ENCODE data around the gene METTL27. TPM values are rescaled to one million over a fixed set of nuclear protein-coding genes. Genes with fewer than 3 reads are reported as not detected.

Gene METTL27
- total RNA-seq, 4 donors from 2014 or later: 1.5 to 9.3 (median 2.8) TPM; not detected in 1

DNA sequence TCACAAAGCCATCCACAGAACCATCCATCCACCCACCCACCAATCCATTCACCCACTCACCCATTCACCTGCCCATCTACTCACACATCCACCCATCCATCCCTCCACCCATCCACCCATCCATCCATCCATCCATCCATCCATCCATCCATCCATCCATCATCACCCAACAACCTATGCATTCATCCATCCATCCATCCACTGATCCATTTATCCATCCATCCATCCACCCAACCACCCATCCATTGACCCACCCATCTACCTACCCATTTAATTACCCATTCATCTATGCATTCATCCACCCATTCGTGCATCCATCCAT, 24.1 kb upstream of the METTL27 start:
- H3K9me3 ChIP-seq: no peaks in the 10 kb centered on the region
- no peak overlapping the region for H3K4me3 ChIP-seq
- DNase-seq: no peak
- H3K27me3 ChIP-seq: no peaks in the 10 kb centered on the region
- no peaks in the 10 kb centered on the region for H3K36me3 ChIP-seq
- intact Hi-C loops (cut with DNase I; ENCODE audit: low total_unique reads): loop anchor here (5.0 kb wide), 1 partner anchor 156 kb away; no protein-coding TSS in a partner anchor
- H3K4me1 ChIP-seq: no peaks in the 10 kb centered on the region
- TF ChIP-seq, protein P1, sequence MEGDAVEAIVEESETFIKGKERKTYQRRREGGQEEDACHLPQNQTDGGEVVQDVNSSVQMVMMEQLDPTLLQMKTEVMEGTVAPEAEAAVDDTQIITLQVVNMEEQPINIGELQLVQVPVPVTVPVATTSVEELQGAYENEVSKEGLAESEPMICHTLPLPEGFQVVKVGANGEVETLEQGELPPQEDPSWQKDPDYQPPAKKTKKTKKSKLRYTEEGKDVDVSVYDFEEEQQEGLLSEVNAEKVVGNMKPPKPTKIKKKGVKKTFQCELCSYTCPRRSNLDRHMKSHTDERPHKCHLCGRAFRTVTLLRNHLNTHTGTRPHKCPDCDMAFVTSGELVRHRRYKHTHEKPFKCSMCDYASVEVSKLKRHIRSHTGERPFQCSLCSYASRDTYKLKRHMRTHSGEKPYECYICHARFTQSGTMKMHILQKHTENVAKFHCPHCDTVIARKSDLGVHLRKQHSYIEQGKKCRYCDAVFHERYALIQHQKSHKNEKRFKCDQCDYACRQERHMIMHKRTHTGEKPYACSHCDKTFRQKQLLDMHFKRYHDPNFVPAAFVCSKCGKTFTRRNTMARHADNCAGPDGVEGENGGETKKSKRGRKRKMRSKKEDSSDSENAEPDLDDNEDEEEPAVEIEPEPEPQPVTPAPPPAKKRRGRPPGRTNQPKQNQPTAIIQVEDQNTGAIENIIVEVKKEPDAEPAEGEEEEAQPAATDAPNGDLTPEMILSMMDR (IDR thresholded peaks at IDR 0.05): no peak
- no peak for TF ChIP-seq POLR2A (IDR thresholded peaks at IDR 0.05)
- no peak overlapping the region for H3K27ac ChIP-seq

DNA sequence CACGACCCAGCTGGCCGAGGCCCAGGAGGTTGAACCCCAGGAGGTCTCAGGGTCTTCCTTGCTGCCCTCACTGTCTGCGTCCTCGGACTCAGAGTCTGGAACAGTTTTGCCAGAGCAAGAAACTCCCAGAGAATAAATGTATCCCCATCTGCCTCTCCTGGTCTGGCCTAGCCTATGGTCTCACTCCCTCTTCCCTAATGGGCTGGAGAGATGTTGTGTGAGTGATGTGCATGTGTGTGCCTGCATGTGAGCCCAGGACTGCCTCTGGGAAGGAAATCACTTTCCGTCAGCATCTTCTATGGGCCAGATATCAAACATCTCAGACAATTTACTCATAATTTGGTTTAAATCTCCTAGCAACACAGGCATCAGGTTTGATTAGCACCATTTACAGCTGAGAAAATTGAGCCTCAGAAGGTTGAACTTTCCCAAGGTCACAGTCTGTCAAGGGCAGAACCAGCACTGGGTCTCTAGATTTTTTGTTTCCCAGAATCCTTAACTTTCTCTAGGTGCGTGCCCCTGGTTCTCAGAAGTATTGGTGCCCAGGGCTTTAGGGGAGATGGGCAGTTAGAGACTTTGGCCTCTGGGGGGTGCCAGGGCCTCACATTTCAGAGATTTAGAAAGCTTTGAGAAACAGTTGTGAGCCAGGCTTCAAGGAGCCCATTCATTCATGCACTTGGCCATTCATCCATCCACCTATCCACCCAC, 23.6 kb upstream of the METTL27 start:
- H3K9me3 ChIP-seq: no peaks in the 10 kb centered on the region
- H3K4me3 ChIP-seq: no peak overlapping the region
- peak in 1 of 2 donors; percentile 55 for DNase-seq
- TF ChIP-seq, protein P1 (IDR thresholded peaks at IDR 0.05): peak; percentile 53 to 76 (median 69)
- no peak for TF ChIP-seq POLR2A (IDR thresholded peaks at IDR 0.05)
- H3K27ac ChIP-seq: no peak overlapping the region
- intact Hi-C loops (cut with DNase I; ENCODE audit: low total_unique reads): loop anchor here (5.0 kb wide), 1 partner anchor 156 kb away; no protein-coding TSS in a partner anchor
- no peaks in the 10 kb centered on the region for H3K27me3 ChIP-seq
- no peaks in the 10 kb centered on the region for H3K36me3 ChIP-seq
- H3K4me1 ChIP-seq: no peaks in the 10 kb centered on the region

DNA sequence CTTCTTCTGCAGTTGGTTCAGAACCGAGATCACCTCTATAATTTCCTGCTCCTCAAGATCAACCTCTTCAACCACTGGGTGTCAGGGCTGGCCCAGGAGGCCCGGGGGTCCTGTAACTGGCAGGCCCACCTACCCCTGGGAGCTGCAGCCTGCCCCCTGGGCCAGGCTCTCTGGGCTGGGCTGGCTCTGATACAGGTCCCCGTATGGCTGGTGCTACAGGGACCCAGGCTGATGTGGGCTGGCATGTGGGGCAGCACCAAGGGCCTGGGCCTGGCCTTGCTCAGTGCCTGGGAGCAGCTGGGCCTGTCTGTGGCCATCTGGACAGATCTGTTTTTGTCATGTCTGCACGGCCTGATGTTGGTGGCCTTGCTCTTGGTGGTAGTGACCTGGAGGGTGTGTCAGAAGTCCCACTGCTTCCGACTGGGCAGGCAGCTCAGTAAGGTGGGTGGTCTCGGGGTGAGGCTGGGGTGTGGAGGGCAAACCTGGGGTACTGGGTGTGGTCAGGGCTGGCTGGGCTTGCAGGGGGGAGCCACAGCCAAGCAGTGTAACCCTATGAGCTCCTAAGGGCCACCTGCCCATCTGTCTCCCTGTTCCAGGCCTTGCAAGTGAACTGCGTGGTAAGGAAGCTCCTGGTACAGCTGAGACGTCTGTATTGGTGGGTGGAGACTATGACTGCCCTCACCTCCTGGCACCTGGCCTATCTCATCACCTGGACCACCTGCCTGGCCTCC, 22.8 kb upstream of the METTL27 start:
- Histone ChIP-seq H3K36me3 (no peaks in the 10 kb centered on the region), H3K4me3 (no peak overlapping the region), H3K27me3 (no peaks in the 10 kb centered on the region), H3K27ac (no peak overlapping the region), H3K4me1 (no peaks in the 10 kb centered on the region), H3K9me3 (no peaks in the 10 kb centered on the region)
- TF ChIP-seq, protein P1 (IDR thresholded peaks at IDR 0.05): no peak
- no peak for TF ChIP-seq POLR2A (IDR thresholded peaks at IDR 0.05)
- no peak for DNase-seq
- intact Hi-C loops (cut with DNase I; ENCODE audit: low total_unique reads): loop anchor here (5.0 kb wide), 1 partner anchor 157 kb away; no protein-coding TSS in a partner anchor

- no peaks in the 10 kb centered on the region for H3K9me3 ChIP-seq
- no peak for DNase-seq
- H3K4me3 ChIP-seq: no peak overlapping the region
- no peak for TF ChIP-seq POLR2A (IDR thresholded peaks at IDR 0.05)
- TF ChIP-seq, protein P1 (IDR thresholded peaks at IDR 0.05): no peak
- no peak overlapping the region for H3K27ac ChIP-seq
- no peaks in the 10 kb centered on the region for H3K27me3 ChIP-seq
- no peaks in the 10 kb centered on the region for H3K36me3 ChIP-seq
- intact Hi-C loops (cut with DNase I; ENCODE audit: low total_unique reads): no loop called here
- H3K4me1 ChIP-seq: no peaks in the 10 kb centered on the region
Observed at GRCh38 chr7:73861305-73861704, 19.0 kb upstream of the METTL27 start.

DNA sequence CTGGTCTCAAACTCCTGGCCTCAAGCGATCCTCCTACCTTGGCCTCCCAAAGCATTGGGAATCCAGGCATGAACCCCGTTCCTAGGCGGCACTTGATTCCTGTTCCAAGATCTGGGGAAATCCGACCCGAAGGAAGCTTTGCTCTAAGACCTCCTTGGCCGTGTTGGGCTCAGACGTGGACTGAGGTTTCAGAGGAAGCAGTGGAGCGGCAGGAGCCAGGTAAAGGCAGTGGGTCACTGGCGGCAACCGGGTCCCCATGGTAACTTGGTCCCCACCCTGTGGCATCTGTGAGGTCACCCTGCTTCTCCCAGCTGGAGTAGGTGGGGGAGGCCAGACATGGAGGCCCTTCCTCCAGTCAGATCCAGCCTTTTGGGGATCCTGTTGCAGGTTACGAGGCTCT, 18.5 kb upstream of the METTL27 start, which contains the start of gene TMEM270:
TSS of gene TMEM270 (plus strand) at position 301 of the 400 bp plus-strand sequence. CDS start at position 337, 36 bp downstream.
- TF ChIP-seq, protein P1 (IDR thresholded peaks at IDR 0.05): no peak
- TF ChIP-seq POLR2A (IDR thresholded peaks at IDR 0.05): no peak
- Histone ChIP-seq H3K36me3 (no peaks in the 10 kb centered on the region), H3K9me3 (no peaks in the 10 kb centered on the region), H3K27me3 (no peaks in the 10 kb centered on the region), H3K4me3 (no peak within 1 kb of the TSS), H3K27ac (no peak within 1 kb of the TSS), H3K4me1 (no peaks in the 10 kb centered on the region)
- intact Hi-C loops (cut with DNase I; ENCODE audit: low total_unique reads): no loop called here
- DNase-seq: no peak

Data from uterus (tissue), 4 donors.